Measurements from ENCODE around the gene CADM1. TPM values are rescaled to one million over a fixed set of nuclear protein-coding genes. Genes with fewer than 3 reads are reported as not detected.
A peak's percentile ranks its signal among the peaks of the same experiment; 100 is the strongest.
"Not testable (repeated sequence)": the region's sequence is repeated elsewhere in the genome, so short reads cannot be mapped to it uniquely, and the experiment has no call there.

CADM1 gene
- total RNA-seq, 1 donor from 2014 or later, result 41.7 TPM

GRCh38 chr11:115488945-115489344 is 15.3 kb downstream of the CADM1 start:
- H3K4me3 ChIP-seq (ENCODE audit: low read depth, low read length), result no peak overlapping the region
- TF ChIP-seq, protein P1, sequence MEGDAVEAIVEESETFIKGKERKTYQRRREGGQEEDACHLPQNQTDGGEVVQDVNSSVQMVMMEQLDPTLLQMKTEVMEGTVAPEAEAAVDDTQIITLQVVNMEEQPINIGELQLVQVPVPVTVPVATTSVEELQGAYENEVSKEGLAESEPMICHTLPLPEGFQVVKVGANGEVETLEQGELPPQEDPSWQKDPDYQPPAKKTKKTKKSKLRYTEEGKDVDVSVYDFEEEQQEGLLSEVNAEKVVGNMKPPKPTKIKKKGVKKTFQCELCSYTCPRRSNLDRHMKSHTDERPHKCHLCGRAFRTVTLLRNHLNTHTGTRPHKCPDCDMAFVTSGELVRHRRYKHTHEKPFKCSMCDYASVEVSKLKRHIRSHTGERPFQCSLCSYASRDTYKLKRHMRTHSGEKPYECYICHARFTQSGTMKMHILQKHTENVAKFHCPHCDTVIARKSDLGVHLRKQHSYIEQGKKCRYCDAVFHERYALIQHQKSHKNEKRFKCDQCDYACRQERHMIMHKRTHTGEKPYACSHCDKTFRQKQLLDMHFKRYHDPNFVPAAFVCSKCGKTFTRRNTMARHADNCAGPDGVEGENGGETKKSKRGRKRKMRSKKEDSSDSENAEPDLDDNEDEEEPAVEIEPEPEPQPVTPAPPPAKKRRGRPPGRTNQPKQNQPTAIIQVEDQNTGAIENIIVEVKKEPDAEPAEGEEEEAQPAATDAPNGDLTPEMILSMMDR (IDR thresholded peaks at IDR 0.05; ENCODE audit: insufficient read depth, low read length, poor library complexity, severe bottlenecking), result no peak
- no peaks in the 10 kb centered on the region for H3K36me3 ChIP-seq (ENCODE audit: control insufficient read depth, insufficient read depth, low read length)
- peak; percentile 89 for DNase-seq (ENCODE audit: low read depth)
- no peaks in the 10 kb centered on the region for H3K27me3 ChIP-seq (ENCODE audit: control insufficient read depth, insufficient read depth, low read length)

GRCh38 chr11:115481528-115481927 is 22.7 kb downstream of the CADM1 start:
- Histone ChIP-seq H3K4me3 (ENCODE audit: low read depth, low read length) (no peak overlapping the region), H3K36me3 (ENCODE audit: control insufficient read depth, insufficient read depth, low read length) (no peaks in the 10 kb centered on the region), H3K27me3 (ENCODE audit: control insufficient read depth, insufficient read depth, low read length) (no peaks in the 10 kb centered on the region)
- TF ChIP-seq, protein P1 (IDR thresholded peaks at IDR 0.05; ENCODE audit: insufficient read depth, low read length, poor library complexity, severe bottlenecking), result no peak
- DNase-seq (ENCODE audit: low read depth), result no peak

GRCh38 chr11:115480611-115481010 is 23.6 kb downstream of the CADM1 start:
- DNase-seq (ENCODE audit: low read depth), result no peak
- no peaks in the 10 kb centered on the region for H3K27me3 ChIP-seq (ENCODE audit: control insufficient read depth, insufficient read depth, low read length)
- H3K36me3 ChIP-seq (ENCODE audit: control insufficient read depth, insufficient read depth, low read length), result no peaks in the 10 kb centered on the region
- no peak overlapping the region for H3K4me3 ChIP-seq (ENCODE audit: low read depth, low read length)
- TF ChIP-seq, protein P1 (IDR thresholded peaks at IDR 0.05; ENCODE audit: insufficient read depth, low read length, poor library complexity, severe bottlenecking), result no peak

DNA sequence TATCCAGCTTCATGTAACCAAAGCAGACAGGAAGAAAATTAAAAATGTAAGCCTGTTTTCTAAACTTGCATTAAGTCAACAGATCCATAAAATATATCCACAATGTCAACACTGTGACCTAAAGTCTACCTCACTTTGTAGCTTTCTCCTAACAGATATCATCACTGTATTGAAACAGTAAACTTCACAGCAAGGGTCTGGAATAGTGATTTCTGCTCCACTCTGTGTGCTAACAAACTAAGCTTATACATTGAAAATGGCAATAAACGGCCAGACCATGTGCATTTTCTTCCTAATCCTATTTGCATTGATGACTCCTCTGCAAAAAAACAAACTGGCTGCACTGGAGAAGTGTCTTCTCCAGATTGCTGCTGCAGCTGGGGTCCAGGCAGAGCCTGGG is 26.8 kb downstream of the CADM1 start:
- TF ChIP-seq, protein P1 (IDR thresholded peaks at IDR 0.05; ENCODE audit: insufficient read depth, low read length, poor library complexity, severe bottlenecking), result no peak
- no peak for DNase-seq (ENCODE audit: low read depth)
- H3K27me3 ChIP-seq (ENCODE audit: control insufficient read depth, insufficient read depth, low read length), result no peaks in the 10 kb centered on the region
- H3K4me3 ChIP-seq (ENCODE audit: low read depth, low read length), result no peak overlapping the region
- H3K36me3 ChIP-seq (ENCODE audit: control insufficient read depth, insufficient read depth, low read length), result no peaks in the 10 kb centered on the region

DNA sequence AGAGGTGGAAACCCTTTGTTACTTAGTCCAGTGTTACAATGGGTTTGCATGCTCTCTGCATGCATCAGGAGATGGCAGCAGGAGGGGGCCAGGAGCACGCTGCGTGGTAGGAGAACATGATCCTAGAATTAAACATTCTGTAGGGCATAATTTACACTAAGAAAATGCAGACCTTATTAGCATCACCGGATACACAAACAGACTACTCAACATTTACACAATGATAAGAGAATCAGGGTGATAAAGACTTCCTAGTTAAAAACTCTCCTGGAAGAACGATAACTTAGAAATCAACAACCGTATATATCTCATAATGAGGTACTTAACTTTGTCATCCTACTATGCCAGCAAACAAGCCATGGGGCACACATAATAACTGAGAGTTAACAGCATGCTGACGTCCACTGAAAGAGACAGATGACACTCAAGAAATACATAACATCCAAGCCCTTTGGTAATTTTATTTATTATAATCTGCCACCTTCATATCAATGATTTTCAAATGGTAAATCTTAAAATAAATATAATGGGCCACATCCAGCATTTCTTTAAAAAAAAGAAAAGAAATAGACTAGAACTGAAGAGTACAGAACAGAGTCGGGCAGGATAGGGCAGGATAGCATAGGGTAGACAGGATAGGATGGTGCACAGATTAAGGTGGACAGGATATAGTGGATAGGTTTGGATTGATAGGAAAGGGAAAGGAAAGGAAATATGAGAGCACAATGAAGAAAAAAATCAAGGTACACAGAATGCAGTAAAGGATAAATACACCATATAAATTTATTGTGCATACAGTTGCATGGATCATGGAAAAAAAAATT is 27.5 kb downstream of the CADM1 start:
- Histone ChIP-seq H3K27me3 (ENCODE audit: control insufficient read depth, insufficient read depth, low read length) (no peaks in the 10 kb centered on the region), H3K4me3 (ENCODE audit: low read depth, low read length) (no peak overlapping the region), H3K36me3 (ENCODE audit: control insufficient read depth, insufficient read depth, low read length) (no peaks in the 10 kb centered on the region)
- no peak for DNase-seq (ENCODE audit: low read depth)
- TF ChIP-seq, protein P1 (IDR thresholded peaks at IDR 0.05; ENCODE audit: insufficient read depth, low read length, poor library complexity, severe bottlenecking), result no peak

DNA sequence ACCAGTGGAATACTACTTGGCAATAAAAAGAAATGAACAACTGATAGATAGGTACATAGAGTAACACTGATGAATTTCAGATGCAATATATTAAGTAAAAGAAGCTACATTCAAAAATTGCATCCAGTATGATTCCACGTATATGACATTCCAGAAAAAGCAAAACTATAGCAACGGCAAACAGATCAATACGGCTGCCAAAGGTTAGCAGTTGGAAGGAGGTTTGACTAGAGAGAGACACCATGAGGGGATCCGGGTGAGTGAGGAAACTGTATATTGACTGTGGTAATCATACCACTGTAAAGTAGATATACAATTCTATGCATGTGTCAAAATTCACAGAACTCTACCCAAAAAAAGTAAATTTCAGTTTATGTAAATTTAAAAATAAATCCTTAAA is 28.7 kb downstream of the CADM1 start:
- TF ChIP-seq, protein P1 (IDR thresholded peaks at IDR 0.05; ENCODE audit: insufficient read depth, low read length, poor library complexity, severe bottlenecking), result no peak
- Histone ChIP-seq H3K4me3 (ENCODE audit: low read depth, low read length) (no peak overlapping the region), H3K36me3 (ENCODE audit: control insufficient read depth, insufficient read depth, low read length) (no peaks in the 10 kb centered on the region), H3K27me3 (ENCODE audit: control insufficient read depth, insufficient read depth, low read length) (no peaks in the 10 kb centered on the region)
- no peak for DNase-seq (ENCODE audit: low read depth)

- not testable (repeated sequence) for H3K4me3 ChIP-seq (ENCODE audit: low read depth, low read length); H3K36me3 ChIP-seq (ENCODE audit: control insufficient read depth, insufficient read depth, low read length); H3K27me3 ChIP-seq (ENCODE audit: control insufficient read depth, insufficient read depth, low read length); DNase-seq (ENCODE audit: low read depth)
Observed at GRCh38 chr11:115474306-115474705, 29.9 kb downstream of the CADM1 start.
